Epithelial cell of prostate (primary cell): ENCODE data around the gene LBX2.

Experiments used
- DNase-seq: peaks from one replicate; pipeline ENCODE4 v3.0.0-alpha.2; 2011; ENCODE audit warnings: low read depth, low spot score
- H3K27ac ChIP-seq: fragments of 450-650 bp; 2 replicates; pipeline ENCODE4 v1.5.1; 2017; ENCODE audit warnings: mild to moderate bottlenecking

LBX2 gene

GRCh38 chr2:74499267-74499939 is at the start of gene LBX2:
TSS of gene LBX2 (minus strand) at chr2:74499603. CDS start at chr2:74499537, 66 bp downstream.
- no peak for DNase-seq
- H3K27ac ChIP-seq = no peak within 1 kb of the TSS

DNA sequence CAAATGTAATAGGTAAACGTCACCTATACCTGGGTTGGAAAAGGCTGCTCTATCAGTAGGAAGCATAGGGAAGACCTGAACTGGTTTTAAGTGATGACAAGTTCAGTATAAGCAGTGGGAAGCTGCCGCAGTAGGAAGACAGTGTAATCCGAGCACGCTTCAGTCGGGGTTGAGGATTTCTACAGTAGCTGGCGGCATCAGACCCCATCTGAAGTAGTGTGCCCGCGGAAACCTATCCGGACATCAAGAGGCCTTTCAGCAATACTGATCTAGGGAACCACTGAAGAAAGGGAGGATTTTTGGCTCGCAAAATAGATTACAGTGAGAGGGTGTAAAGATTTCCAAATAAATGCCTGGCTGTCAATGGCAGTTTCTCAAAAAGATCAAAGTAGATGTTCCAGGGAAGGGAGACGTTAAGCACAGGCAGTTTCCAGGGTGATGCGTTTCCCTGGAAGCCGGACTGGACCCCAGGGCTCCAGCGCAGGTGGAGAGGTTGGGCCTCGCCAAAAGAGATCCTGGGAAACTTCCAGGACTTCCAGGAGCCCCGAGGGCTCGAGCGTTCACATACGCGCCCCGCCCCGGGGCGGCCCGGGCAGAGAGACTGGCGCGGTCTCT is 49.0 kb upstream of the LBX2 start:
- no peak for DNase-seq
- no peak overlapping the region for H3K27ac ChIP-seq

GRCh38 chr2:74546004-74546403 is 46.6 kb upstream of the LBX2 start:
- no peak for DNase-seq
- no peak overlapping the region for H3K27ac ChIP-seq

DNA sequence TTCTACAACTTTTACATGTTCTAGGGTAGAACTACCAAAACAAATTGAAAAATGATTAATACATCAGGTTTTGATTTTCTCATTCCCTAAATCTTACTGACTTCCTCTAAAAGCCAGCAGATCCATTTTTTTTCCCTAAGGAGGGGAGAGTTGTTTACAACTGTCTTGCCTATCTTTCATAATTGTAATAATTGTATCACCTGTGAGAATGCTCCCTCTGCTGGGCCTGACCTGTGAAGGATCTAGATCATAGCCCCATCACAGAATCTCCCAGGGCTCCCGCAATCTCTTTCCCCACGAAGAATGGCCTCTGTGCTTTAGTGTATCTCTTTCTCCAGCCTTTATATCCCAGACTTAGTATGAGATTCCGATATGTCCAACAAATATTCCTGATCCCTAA is 45.2 kb upstream of the LBX2 start:
- H3K27ac ChIP-seq = no peak overlapping the region
- no peak for DNase-seq

GRCh38 chr2:74542978-74543377 is 43.6 kb upstream of the LBX2 start:
- DNase-seq = no peak
- no peak overlapping the region for H3K27ac ChIP-seq

GRCh38 chr2:74540291-74540690 is 40.9 kb upstream of the LBX2 start:
- no peak for DNase-seq
- no peak overlapping the region for H3K27ac ChIP-seq

DNA sequence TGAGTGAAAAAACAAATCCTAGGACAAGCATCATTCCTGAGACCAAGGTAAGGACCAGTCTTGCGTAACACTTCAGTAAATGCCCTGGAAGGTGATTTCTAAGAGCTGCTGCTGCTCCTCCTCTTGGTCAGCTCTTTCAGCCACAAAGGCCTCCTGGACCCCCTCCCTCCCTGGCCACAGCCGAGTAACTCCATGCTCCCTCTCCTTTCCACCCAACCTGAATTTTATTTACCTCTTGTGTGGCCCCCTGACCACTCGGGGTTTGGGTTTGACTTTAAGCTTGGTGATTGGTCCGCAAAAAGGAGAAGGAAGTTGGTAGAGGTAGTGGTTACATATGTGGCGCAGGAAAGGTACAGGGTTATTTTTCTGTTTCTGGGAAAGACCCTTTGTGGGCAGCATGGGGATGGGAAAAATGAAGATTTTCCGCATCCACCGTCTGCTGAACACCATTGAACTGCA is 39.5 kb upstream of the LBX2 start:
- no peak overlapping the region for H3K27ac ChIP-seq

DNA sequence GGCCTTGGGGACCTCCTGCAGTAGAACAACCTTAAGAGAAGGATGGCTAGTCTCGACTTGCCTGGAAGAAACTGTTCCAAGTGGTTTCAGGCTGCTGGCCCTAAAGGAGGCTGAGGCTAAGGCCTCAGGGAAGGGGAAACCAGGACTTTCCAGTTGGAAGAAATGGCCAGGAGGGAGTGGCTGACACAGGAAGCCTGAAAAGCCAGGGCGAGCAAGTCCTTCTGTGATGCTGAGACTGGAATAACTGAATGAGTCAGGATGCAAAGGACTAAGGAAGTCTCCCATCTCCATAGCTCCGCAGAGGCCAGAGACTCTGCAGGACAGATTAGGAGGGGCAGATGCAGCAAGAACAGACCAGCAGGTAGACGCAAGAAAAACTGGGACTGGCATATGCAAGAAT is 37.7 kb upstream of the LBX2 start:
- DNase-seq = no peak
- no peak overlapping the region for H3K27ac ChIP-seq

More for the DNA sequence above, 39.5 kb upstream of the LBX2 start:
- no peak for DNase-seq

GRCh38 chr2:74536166-74536950 is 37.0 kb upstream of the LBX2 start:
- DNase-seq = no peak
- no peak overlapping the region for H3K27ac ChIP-seq

DNA sequence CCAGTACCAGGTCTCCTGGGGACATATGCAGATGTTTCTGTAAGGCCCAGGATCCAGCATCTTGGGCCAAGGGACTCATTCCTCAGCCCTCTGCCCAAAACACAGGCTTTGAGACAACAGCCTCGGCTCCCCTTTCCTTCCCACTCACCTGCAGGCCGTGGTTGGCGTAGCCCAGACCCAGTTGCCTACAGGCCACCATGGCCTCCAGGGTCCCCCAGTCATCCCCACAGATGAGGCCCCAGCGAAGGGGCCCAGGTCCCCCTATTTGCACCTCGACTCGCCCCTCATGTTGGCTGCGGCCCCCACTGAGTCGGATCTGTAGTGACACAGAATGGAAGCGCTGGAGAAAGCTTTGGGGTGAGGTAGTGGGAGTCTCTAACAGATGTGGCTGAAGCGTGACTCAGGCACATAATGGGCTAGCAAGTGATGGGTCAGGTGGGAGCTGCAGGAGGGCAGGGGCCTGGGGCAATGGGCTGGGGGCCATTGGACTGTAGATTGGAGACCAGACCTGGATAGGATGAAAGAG is 36.1 kb upstream of the LBX2 start:
- no peak for DNase-seq
- H3K27ac ChIP-seq = no peak overlapping the region

- no peak for DNase-seq
- no peak overlapping the region for H3K27ac ChIP-seq
These were observed 35.0 kb upstream of the LBX2 start for GRCh38 chr2:74534411-74534810.

DNA sequence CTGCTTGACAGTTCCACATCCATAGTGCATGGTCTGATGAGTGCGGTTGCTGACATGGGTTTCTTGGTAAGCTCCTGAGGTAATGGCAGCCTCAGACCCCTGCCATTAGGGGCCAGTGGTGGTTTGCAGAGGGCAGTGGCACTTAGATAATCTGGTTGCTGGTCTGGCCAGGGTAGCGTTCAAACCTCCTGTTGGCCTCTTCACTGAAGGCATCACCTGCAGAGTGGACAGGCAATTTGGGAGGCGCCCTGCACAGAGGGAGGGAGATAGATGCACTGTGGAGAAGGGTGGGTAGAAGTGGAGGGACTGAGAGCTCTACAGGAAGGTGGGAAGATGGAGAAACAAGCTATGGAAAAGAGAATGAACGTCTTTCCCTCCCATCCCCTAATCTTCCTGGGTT is 34.1 kb upstream of the LBX2 start:
- DNase-seq = no peak
- no peak overlapping the region for H3K27ac ChIP-seq

GRCh38 chr2:74532222-74532621 is 32.8 kb upstream of the LBX2 start:
- no peak for DNase-seq
- no peak overlapping the region for H3K27ac ChIP-seq

DNA sequence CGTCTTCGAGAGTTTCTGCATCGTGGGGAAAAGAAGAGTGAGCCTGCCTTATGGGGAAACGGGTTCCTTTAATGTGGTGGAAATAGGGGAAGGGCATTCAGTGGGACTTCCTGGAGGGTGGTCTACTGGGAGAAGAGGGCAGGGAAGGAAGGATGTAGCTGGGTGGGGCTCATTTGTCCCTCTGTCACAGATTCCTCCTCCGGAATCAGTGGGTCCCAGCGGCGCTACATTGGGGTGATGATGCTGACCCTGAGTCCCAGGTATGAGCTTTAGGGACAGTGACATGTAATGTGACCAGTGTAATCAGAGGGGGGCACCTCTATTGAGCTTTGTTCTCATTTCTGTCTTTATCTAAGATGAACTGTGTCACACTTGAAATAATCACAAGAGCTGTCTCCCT is 32.3 kb upstream of the LBX2 start:
- H3K27ac ChIP-seq = no peak overlapping the region
- DNase-seq = no peak

DNA sequence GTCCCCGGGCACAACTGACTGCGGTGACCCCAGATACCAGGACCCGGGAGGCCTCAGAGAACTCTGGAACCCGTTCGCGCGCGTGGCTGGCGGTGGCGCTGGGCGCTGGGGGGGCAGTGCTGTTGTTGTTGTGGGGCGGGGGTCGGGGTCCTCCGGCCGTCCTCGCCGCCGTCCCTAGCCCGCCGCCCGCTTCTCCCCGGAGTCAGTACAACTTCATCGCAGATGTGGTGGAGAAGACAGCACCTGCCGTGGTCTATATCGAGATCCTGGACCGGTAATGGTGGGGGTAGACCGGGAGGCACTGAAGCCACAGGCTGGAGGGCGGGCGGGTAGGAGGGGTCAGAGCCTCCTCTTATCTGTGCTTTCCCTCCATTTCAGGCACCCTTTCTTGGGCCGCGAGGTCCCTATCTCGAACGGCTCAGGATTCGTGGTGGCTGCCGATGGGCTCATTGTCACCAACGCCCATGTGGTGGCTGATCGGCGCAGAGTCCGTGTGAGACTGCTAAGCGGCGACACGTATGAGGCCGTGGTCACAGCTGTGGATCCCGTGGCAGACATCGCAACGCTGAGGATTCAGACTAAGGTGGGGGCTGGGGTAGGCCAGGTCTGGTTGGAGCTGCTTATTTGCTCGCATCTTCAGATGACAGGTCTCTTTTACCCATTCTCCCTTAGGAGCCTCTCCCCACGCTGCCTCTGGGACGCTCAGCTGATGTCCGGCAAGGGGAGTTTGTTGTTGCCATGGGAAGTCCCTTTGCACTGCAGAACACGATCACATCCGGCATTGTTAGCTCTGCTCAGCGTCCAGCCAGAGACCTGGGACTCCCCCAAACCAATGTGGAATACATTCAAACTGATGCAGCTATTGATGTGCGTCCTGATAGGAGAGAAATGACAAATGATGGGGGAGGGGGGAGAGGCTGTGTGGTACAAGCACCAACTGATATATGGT is 31.1 kb upstream of the LBX2 start:
- peak overlapping the region; percentile 81 for H3K27ac ChIP-seq
- no peak for DNase-seq

- H3K27ac ChIP-seq = peak within 1 kb of the TSS; percentile 81
- DNase-seq = peak; percentile 96
These were observed 30.2 kb upstream of the LBX2 start, which contains the start of the genes AUP1 and HTRA2 for GRCh38 chr2:74529357-74530238. TSS of gene AUP1 (minus strand) at chr2:74529706. CDS start at chr2:74529629, 77 bp downstream. TSS of gene HTRA2 (plus strand) at chr2:74529933. CDS start at chr2:74530007, 74 bp downstream.

- H3K27ac ChIP-seq = peak overlapping the region; percentile 81
- DNase-seq = no peak
These were observed 29.4 kb upstream of the LBX2 start for GRCh38 chr2:74528600-74529356.

DNA sequence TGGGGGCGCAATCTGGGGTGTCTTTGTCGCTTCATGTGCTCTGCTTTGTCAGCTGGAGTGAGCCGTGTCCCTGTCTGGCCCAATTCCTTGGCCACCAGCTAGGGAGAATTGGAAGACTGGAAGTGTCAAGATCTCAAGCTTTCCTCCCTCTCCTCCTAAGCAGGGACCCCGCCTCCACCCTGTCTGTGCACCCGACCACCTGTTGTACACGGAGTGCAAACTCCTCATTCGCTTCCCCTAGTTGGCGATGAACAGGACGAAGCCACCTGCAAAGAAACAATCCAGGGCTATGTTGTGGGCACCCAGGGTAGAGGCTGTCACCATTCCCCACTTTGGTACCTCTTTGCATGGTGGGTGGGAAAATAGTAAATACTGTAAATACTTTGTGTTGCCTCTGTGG is 28.3 kb upstream of the LBX2 start:
- no peak for DNase-seq
- no peak overlapping the region for H3K27ac ChIP-seq
